Thoracic aorta (tissue), 2 donors: Measurements from ENCODE around the gene CCL17. TPM values are rescaled to one million over a fixed set of nuclear protein-coding genes. Genes with fewer than 3 reads are reported as not detected.
"Not testable (repeated sequence)": the region's sequence is repeated elsewhere in the genome, so short reads cannot be mapped to it uniquely, and the experiment has no call there.

Experiments used
- ATAC-seq: fragments of 150-250 bp; one replicate; pipeline ENCODE4 v1.8.0; 2017; ENCODE audit warnings: low read depth; ENCODE audit not compliant: insufficient number of reproducible peaks, low FRiP score
- DNase-seq: peaks from one replicate; pipeline ENCODE4 v3.0.0-alpha.2; 2020; ENCODE audit warnings: low spot score
- H3K27ac ChIP-seq, 2 donors: fragments of 200-600 bp; sonication (generic); 1 replicate in 1 of 2; 2 replicates in 1 of 2; pipeline ENCODE4 v1.5.1; 2016; ENCODE audit warnings: mild to moderate bottlenecking in 2 of 2, moderate library complexity in 2 of 2
- H3K27me3 ChIP-seq: fragments of 200-600 bp; sonication (generic); replicated peaks from 2 replicates; pipeline ENCODE4 v1.6.0; 2016; ENCODE audit warnings: mild to moderate bottlenecking; ENCODE audit not compliant: insufficient read depth
- H3K36me3 ChIP-seq: fragments of 200-600 bp; sonication (generic); one replicate; pipeline ENCODE4 v1.5.1; 2016
- H3K4me1 ChIP-seq, 2 donors: fragments of 200-600 bp; sonication (generic); 1 replicate in 1 of 2; 2 replicates in 1 of 2; pipeline versions ENCODE4 v1.5.1 to v1.6.0; 2016; ENCODE audit warnings: low read depth in 2 of 2, mild to moderate bottlenecking in 1 of 2; ENCODE audit not compliant: control insufficient read depth in 1 of 2
- H3K4me3 ChIP-seq: fragments of 200-600 bp; sonication (generic); 2 replicates; pipeline ENCODE4 v1.5.1; 2016; ENCODE audit warnings: mild to moderate bottlenecking
- H3K9me3 ChIP-seq: fragments of 200-600 bp; sonication (generic); 2 replicates; pipeline ENCODE4 v1.5.1; 2016
- total RNA-seq, 2 donors: library from RNA; depleted of rRNA; stranded (reverse); fragments of >200 nt; gene quantifications; one replicate each; pipeline versions ENCODE4 v1.1.0 to v1.2.3, GENCODE V29; 2016
- TF ChIP-seq, protein P1 (sequence below): fragments of 200-600 bp; sonication (generic); IDR thresholded peaks from one replicate; pipeline ENCODE4 v1.5.1; 2019; ENCODE audit warnings: antibody characterized with exemption

Gene CCL17
- total RNA-seq, 2 donors from 2014 or later: not detected

DNA sequence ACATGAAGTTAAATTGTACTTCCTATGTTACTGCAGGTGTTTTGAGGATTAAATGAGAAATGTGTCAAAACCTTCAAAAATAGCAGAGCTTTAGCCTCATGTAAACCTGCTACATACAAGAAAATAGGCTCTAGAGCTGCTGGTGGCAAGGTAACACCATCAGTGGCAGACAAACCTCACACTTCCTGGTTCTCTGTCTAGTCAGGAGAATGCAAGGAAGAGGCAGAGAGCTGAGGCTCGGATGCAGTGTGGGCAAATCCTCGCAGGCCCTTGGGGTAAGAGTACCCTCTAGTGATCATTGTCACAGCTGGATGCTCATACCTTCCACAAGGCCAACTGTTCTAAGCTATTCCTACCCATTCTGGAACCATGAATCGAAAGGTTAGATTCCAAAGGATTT, 28.4 kb downstream of the CCL17 start:
- H3K4me3 ChIP-seq: no peak overlapping the region
- no peak for DNase-seq
- no peak overlapping the region for H3K27ac ChIP-seq
- H3K27me3 ChIP-seq: no peaks in the 10 kb centered on the region
- no peaks in the 10 kb centered on the region for H3K4me1 ChIP-seq
- no peaks in the 10 kb centered on the region for H3K9me3 ChIP-seq
- no peak for ATAC-seq
- TF ChIP-seq, protein P1, sequence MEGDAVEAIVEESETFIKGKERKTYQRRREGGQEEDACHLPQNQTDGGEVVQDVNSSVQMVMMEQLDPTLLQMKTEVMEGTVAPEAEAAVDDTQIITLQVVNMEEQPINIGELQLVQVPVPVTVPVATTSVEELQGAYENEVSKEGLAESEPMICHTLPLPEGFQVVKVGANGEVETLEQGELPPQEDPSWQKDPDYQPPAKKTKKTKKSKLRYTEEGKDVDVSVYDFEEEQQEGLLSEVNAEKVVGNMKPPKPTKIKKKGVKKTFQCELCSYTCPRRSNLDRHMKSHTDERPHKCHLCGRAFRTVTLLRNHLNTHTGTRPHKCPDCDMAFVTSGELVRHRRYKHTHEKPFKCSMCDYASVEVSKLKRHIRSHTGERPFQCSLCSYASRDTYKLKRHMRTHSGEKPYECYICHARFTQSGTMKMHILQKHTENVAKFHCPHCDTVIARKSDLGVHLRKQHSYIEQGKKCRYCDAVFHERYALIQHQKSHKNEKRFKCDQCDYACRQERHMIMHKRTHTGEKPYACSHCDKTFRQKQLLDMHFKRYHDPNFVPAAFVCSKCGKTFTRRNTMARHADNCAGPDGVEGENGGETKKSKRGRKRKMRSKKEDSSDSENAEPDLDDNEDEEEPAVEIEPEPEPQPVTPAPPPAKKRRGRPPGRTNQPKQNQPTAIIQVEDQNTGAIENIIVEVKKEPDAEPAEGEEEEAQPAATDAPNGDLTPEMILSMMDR: no peak
- H3K36me3 ChIP-seq: peaks cover 65% of the 10 kb centered on the region

DNA sequence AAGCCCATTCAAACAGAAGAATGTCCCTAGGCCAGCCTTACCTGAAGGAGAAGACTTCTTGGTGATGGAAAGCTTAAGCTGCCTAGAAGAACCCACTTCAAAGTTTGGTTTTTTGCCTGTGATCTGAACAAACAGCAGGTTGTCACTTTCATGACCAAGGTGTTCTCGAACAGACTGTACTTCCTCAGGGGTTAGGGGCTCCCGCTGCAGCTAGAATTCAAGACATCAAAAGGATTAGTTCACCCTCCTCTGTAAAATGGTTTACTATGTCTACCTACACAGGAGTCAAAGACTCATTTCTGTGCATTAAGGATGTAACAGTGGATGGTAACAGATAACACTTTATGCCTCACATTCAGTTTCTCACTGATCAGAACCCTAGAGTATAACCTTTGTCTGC, 29.4 kb downstream of the CCL17 start:
- no peak for DNase-seq
- Histone ChIP-seq H3K36me3 (peaks cover 60% of the 10 kb centered on the region), H3K4me1 (no peaks in the 10 kb centered on the region), H3K4me3 (no peak overlapping the region), H3K27ac (no peak overlapping the region), H3K9me3 (no peaks in the 10 kb centered on the region), H3K27me3 (no peaks in the 10 kb centered on the region)
- no peak for ATAC-seq
- TF ChIP-seq, protein P1: no peak

DNA sequence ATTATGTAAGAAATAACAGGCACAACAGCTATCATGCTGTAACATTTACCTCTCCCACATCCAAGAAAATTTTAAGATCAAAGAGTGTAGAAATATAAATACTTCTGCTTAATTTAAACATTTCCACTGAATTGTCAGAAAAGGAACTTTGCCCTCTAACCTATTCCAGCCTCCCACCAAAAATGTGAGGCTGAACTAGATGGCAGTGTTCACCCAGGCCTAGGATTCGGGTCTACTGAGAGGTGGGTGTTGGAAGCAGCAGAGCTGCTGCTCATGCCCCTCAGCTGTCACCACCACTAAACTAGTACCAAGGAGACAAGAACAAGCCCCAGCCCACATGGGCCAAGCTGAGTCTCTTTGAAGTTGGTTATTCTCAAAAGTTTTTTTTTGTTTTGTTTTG, 31.3 kb downstream of the CCL17 start:
- Histone ChIP-seq H3K36me3 (peaks cover 58% of the 10 kb centered on the region), H3K27ac (no peak overlapping the region), H3K27me3 (no peaks in the 10 kb centered on the region), H3K4me3 (no peak overlapping the region), H3K9me3 (no peaks in the 10 kb centered on the region), H3K4me1 (no peaks in the 10 kb centered on the region)
- DNase-seq: no peak
- no peak for ATAC-seq
- TF ChIP-seq, protein P1: no peak

DNA sequence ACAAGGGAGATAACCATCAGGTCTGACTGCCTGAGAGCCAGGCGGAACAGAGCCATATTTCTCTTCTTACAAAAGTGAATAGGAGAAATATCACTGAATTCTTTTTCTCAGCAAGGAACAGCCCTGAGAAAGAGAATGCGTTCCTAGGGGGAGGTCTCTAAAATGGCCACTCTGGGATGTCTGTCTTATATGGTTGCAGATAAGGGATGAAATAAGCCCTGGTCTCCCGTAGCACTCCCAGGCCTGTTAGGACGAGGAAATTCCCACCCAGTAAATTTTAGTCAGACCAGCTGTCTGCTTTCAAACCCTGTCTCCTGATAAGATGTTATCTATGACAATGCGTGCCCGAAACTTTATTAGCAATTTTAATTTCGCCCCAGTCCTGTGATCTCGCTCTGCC, 35.4 kb downstream of the CCL17 start:
- H3K4me1 ChIP-seq, H3K4me3 ChIP-seq, DNase-seq, H3K27me3 ChIP-seq, H3K27ac ChIP-seq, ATAC-seq, H3K9me3 ChIP-seq: not testable (repeated sequence)
- peaks cover 19% of the 10 kb centered on the region for H3K36me3 ChIP-seq

DNA sequence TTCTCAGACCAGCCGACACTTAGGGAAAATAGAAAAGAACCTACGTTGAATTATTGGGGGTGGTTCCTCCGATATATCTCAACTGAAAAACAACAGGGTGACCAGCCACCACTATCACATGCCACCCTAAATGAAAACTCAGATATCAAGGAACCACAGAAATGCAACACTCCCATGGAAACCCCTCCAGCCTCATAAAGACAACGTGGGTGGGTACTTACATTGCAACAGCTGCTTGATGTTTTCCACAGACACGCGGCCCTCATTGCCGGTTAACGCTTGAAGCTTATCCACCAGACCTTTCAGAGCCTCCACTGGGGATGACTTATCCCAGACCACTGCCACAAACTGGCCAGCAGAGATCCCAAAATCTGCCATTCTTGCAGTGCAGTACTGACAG, 36.0 kb downstream of the CCL17 start:
- not testable (repeated sequence) for H3K27ac ChIP-seq, H3K4me1 ChIP-seq, DNase-seq, ATAC-seq, H3K4me3 ChIP-seq, H3K27me3 ChIP-seq, H3K9me3 ChIP-seq
- peaks cover 19% of the 10 kb centered on the region for H3K36me3 ChIP-seq

DNA sequence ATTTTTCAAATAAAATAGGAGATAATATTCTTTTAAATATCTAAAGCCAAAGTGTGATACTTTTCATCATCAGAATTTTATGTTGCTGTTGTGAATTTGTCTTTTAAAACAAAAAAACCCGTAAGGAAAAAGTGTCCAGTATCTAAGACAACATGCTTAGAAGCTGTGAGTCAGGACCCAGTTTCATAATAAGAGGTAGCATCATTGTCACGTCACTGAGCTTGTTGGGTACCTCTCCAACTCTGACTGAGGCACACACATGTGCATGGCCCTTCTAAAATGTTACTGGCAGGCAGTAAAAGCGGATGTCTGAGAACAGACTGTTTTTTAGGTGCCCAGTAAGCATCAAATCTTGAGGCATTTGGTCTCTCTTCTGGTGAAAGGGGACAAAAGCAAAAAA, 40.1 kb downstream of the CCL17 start:
- H3K4me1 ChIP-seq: peaks cover 5 to 18% of the 10 kb centered on the region in 2 donors
- H3K27me3 ChIP-seq: no peaks in the 10 kb centered on the region
- H3K9me3 ChIP-seq: no peaks in the 10 kb centered on the region
- ATAC-seq (no peak), DNase-seq (no peak)
- peaks cover 4% of the 10 kb centered on the region for H3K36me3 ChIP-seq
- no peak overlapping the region for H3K4me3 ChIP-seq
- H3K27ac ChIP-seq: no peak overlapping the region
- TF ChIP-seq, protein P1: no peak
